Amygdala (tissue), 56 donors: Measurements from ENCODE around the gene LGALS7.
"Not testable (repeated sequence)": the region's sequence is repeated elsewhere in the genome, so short reads cannot be mapped to it uniquely, and the experiment has no call there.

Experiments used
- DNase-seq, 56 donors: peaks; one replicate each; lab custom pipeline; 2025; lab: John Stamatoyannopoulos, UW

LGALS7 gene

DNA sequence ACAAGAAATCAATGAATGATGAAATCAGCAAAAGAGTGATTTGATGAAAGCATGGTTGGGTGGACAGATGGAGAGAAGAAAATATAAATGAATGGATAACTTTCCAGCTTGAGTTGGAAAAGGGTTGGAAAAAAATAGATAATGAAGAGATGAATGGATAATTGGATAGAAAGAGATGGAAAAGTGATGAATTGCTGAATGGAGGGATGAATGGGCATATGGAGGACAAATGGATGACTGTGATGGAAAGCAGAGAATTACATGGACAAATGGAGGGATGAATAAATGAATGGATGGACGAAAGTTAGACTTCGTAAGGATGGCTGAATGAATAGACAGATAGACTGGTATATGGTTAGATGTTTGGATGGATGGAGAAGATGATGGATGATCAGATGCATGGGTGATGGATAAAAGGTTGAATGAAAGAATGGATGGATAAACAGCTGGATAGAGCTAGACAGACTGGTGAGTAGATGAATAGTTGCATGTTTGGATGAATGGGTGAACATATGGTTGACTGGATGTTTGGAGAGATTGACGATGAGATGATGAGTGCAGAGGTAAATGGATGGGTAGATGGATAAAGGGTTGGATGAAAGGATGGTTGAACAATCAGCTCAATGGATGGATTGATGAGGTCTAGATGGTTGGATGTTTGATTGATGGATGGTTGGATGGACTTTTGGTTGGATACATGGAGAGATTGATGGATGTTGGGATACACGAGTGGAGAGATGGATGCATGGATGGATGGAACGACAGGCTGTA is 27.4 kb upstream of the LGALS7 start:
- DNase-seq: no peak

DNA sequence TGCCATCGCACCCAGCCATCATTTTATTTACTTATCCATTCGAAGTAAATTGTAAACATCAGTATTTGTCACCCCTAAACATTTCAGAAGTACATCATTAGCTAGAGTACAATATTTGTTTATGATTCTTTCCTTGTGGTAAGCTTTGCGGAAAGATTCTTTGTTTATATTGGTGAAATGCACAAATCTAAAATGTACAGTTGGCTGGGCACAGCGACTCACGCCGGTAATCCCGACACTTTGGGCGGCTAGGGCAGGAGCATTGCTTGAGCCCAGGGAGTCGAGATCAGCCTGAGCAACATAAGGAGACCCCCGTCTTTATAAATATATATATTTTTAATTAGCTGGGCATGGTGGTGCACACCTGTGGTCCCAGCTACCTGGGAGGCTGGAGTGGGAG is 25.8 kb upstream of the LGALS7 start:
- DNase-seq: no peak

DNA sequence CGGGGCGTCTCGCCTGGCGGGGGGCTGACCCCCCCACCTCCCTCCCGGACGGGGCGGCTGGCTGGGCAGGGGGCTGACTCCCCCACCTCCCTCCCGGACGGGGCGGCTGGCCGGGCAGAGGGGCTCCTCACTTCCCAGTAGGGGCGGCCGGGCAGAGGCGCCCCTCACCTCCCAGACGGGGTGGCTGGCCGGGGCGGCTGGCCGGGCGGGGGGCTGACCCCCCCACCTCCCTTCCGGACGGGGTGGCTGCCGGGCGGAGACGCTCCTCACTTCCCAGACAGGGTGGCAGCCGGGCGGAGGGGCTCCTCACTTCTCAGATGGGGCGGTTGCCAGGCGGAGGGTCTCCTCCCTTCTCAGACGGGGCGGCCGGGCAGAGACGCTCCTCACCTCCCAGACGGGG is 24.5 kb upstream of the LGALS7 start:
- DNase-seq: not testable (repeated sequence)

DNA sequence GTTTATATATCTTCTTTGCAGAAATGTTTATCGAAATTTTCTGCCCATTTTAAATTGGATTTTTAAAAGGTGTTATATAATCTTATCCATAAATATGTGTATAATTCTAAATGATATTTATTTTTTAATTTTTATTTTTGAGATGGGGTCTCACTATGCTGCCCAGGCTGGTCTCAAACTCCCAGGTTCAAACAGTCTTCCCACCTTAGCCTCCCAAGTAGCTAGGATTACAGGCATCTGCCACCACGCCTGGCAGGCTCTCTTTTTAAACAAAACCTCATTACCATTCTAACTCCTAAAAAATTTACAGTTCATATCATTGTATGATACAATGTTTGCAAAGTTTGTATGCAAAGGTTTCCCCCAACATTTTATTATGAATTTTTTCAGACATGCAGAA is 22.8 kb upstream of the LGALS7 start:
- no peak for DNase-seq

DNA sequence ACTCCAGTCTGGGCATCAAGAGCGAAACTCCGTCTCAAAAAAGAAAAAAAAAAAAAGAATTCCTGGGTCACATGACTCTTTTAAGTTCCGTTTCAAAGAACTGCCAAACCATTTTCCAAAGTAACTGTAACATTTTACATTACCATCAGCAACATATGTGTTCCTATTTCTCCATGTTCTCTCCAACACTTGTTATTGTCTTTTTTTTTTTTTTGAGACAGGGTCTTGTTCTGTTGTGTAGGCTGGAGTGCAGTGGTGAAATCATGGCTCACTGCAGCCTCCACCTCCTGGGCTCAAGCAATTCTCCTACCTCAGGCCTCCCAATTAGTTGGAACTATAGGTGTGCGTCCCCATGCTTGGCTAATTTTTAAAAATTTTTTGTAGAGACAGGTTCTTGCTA is 22.2 kb upstream of the LGALS7 start:
- no peak for DNase-seq

DNA sequence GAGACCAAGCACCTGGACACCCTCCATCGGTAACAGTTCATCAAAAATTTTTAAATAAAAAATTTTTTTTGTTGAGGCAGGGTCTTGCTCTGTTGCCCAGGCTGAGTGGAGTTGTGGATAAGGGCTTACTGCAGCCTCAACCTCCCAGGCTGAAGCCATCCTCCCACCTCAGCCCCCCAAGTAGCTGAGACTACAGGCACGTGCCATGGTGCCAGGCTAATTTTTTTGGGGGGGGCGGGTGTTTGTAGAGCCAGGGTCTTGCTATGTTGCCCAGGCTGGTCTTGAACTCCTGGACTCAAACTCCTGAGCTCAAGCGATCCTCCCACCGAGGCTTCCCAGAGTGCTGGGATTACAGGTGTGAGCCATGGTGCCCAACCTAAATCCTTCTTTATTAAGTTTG is 20.4 kb upstream of the LGALS7 start:
- DNase-seq: no peak

DNA sequence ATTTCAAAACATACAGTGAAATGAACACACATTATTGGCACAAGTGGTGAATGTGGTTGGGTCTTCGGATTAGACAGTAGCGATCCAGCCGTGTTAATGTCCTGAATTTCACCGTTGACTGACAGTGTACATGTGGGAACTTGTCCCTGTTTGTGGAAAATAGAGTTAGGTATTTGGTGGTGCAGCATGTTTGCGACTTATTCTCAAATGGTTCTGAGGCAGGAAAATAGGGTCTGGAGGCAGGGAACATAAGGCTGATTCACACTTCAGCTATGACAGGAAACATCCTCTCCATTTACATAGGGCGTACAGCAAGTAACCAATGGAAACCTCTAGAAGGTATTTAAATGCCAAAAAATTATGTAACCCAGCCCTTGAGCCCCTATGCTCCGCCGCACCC is 19.9 kb upstream of the LGALS7 start:
- DNase-seq: peak in 3 of 56 donors; percentile 3 to 29 (median 23)

DNA sequence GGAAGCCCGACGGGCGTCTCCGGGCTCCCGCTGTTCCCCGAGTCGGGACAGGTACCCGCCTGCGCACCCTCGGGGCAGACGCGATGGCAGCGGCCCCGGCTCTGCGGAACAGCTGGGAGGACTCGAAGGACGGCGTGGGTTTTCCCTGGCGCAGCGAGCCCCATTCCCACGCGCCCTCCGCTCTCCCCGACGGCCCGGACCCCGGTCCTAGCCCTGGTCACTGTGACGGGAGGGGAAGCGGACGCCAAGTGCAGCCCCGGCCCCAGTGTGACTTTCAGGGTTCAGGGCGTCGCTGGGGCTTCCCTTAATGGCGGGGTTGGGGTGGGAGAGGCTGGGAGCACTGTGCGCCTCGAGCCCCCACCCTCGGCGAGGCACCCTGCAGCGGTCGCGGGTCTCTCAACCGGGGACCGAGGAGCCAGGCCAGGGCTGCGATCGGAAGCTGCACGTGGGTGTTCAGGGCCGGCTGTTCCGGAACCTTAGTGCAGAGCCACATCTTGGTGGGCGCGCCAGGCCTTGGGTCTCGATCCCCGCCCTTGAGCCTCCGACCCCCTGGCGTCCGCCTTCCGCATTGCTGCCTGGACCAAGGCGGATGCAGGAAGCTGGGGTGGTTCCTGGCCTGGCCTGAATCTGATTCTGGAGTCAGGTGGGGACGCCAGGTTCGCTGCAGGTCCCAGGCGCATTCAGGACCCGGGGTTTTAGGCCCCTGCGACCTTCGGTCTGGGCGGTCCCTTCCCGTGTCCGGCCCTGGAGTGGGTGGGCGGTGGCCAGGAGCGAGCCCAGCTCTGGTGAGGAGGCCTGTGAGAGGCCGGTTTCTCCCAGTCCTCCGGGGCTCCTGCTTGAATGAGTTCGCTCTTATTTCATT is 19.2 kb upstream of the LGALS7 start:
- peak in 1 of 56 donors; percentile 10 for DNase-seq

DNA sequence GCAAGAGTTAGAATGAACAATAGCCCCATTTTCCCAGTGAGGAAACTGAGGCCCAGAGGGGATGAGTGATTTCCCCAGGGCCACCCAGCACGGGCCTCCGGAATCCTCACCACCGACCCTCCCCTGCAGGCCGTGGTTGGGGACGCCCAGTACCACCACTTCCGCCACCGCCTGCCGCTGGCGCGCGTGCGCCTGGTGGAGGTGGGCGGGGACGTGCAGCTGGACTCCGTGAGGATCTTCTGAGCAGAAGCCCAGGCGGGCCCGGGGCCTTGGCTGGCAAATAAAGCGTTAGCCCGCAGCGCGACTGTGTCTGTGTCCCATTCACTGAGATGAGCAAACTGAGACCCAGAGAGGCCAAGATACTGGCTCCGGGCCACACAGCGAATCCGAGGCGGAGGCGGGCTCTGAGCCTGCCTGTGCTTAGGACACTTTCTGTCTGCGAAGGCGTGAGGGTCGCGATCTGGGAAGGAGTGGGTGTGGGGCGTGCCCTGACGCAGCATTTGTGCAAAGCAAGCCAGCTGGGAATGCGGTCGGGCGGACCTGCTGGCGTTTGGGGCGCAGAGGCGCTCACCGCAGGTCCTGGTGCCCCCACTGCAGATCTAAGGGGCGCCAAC is 18.2 kb upstream of the LGALS7 start:
- not testable (repeated sequence) for DNase-seq

DNA sequence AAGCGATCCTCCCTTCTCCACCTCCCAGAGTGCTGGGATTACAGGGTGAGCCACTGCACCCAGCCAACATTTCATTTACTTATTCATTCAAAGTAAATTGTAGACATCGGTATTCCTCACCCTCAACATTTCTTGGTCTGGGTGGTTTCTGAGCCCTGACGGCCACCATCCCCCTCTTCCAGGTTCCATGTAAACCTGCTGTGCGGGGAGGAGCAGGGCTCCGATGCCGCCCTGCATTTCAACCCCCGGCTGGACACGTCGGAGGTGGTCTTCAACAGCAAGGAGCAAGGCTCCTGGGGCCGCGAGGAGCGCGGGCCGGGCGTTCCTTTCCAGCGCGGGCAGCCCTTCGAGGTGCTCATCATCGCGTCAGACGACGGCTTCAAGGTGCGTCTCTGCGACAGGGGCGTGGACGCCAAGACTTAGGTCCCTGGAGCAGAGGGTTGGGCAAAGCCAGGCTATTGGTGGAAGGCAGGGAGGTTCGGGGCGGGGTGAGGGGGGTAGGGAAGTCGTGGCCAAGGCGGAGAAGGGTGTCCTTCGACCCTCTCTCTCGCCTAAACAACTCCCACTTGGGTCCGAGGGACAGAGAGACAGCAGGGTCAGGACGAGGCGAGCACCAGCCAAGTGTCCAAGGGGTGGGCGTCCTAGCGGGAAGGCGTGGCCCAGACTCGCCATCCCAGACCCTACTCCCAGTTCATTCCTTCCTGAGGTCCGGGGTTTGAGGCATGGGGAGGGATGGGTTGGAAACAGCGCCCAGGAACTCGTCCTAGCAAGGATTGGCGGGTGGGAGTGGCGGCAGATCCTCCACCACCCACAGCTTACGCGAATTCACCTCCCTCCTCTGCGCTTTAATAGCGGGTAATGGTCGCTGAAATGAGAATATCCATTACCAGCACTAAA is 17.4 kb upstream of the LGALS7 start:
- DNase-seq: not testable (repeated sequence)

DNA sequence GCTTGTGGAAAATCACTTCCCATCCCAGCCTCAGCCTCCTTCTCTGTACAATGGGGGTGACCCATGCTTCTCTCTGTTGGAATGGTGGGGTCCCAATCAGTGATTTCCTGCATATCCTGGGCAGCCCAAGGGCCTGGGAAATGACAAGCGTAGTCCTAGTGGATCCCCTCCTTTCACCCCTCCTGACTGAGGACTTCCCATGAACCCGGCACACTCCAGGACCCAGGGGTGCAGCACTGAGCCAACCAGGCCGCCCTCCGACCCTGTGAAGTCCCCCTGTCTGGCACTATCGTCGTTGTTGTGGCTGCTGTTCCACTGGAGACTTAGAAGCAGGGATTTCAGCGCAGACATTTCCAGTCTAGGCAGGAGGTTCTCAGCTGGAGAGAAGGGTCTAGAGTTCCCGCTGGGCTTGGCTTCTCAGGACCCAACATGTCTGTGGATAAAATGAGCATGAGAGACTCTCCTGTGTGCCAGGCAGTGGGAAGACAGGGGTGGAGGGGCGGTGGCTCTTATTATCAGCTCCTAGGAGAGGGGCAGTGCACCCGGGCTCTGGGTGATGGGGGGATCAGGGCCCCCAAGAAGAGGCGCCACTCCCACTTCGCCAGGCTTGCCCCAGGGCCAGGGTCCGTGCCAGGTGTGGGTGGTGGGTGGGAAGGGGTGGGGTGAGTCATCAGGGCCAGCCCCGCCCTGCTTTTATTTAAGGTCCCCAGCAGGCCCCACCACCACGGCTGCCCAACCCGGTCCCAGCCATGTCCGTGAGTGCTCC is 15.3 kb upstream of the LGALS7 start, which contains the start of gene LGALS7B:
Gene LGALS7B, plus strand, starts transcription at position 723 of the 766 bp plus-strand sequence. Its CDS starts 27 bp downstream, at position 750.
- no peak for DNase-seq

DNA sequence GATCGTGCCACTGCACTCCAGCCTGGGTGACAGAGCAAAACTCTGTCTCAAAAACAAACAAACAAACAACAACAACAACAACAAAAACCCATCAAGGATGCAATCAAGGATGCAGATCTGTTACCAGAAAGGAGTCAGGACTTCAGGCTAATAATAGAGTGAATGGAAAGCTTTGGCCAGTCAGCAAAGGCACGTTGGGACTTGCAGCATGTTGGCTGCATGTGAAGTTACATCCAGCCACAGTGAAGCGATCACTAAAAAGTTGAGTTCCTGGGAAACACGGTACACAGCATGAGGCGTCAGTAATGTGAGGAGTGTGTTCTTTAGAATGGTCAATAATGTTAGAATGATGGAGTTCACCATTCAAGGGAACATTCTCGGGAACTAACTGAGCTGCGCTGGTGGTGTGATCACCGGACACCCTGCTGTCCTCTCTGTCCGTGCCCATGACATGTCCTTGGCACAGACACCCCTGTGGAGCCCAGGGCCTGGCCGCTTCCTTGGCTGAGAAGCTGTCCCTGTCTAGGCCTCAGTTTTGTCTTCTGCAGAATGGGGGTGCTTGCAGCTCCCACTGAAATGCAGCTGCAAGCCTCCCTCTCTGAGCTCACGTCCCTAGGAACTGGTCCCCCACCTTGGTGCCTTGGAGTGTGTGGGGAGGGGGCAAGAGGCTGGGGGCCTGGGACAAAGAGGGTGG is 13.4 kb upstream of the LGALS7 start:
- DNase-seq: no peak

DNA sequence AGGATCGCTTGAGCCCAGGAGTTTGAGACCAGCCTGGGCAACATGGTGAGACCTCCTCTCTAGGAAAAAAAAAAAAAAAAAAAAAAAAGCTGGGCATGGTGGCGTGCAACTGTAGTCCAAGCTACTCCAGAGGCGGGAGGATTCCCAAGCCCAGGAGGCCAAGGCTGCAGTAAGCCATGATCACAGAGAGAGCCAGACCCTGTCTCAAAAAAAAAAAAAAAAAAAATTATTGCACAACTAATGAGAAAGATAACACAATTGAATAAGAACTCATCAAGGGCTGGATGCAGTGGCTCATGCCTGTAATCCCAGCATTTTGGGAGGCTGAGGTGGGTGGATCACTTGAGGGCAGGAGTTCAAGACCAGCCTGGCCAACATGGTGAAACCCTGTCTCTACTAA is 12.7 kb upstream of the LGALS7 start:
- not testable (repeated sequence) for DNase-seq

DNA sequence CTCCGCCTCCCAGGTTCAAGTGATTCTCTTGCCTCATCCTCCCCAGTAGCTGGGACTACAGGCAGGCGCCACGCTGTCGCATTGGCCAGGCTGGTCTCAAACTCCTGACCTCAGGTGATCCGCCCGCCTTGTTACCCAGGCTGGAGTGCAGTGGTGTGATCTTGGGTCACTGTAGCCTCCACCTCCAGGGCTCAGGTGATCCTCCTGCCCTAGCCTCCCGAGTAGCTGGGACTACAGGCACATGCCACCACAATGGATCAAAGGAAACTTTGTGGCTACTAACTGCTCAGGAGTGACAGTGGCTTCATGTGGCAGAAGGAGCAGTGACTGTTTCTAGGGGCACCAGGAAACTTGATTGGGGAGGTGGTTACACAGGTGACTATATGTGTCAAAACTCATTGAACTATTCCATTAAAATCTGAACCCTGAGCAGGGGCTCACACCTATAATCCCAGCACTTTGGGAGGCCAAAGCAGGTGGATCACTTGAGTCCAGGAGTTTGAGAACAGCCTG is 11.9 kb upstream of the LGALS7 start:
- DNase-seq: no peak

DNA sequence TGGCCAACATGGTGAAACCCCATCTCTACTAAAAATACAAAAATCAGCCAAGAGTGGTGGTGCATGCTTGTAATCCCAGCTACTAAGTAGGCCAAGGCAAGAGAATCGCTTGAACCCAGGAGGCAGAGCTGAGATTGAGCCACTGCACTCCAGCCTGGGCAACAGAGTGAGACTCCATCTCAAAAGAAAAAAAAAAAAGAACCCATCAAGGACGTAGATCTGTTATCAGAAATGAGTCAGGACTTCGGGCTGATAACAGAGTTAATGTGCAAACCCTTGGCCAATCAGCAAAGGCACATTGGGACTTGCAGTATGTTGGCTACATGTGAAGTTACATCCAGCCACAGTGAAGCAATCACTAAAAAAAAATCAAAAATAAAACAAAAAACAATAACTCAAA is 10.9 kb upstream of the LGALS7 start:
- no peak for DNase-seq

DNA sequence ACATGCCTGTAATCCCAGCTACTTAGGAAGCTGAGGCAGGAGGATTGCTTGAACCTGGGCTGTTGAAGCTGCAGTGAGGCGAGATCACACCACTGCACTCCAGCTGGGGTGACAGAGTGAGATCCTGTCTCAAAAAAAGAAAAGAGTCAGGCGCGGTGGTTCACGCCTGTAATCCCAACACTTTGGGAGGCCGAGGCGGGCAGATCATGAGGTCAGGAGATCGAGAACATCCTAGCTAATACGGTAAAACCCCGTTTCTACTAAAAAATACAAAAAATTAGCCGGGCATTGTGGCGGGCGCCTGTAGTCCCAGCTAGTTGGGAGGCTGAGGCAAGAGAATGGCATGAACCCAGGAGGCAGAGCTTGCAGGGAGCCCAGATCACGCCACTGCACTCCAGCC is 8.9 kb upstream of the LGALS7 start:
- DNase-seq: not testable (repeated sequence)

DNA sequence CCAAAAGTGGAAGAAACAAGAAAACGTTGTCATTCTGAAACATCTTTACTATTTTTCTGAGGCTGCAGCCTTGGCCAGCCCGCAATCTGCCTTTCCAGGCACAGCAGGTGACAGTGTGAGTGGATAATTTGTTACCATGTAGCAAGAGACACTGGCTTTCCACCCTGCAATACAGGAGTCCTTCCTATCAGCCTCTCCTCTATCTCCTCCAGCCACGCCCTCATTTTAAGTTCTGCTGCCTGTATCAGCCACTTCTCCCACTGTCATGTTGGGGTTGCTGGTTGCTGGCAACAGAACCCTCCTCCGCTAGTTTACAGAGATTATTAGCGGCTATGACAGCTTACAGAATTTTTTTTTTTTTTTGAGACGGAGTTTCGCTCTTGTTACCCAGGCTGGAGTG is 7.7 kb upstream of the LGALS7 start:
- no peak for DNase-seq

DNA sequence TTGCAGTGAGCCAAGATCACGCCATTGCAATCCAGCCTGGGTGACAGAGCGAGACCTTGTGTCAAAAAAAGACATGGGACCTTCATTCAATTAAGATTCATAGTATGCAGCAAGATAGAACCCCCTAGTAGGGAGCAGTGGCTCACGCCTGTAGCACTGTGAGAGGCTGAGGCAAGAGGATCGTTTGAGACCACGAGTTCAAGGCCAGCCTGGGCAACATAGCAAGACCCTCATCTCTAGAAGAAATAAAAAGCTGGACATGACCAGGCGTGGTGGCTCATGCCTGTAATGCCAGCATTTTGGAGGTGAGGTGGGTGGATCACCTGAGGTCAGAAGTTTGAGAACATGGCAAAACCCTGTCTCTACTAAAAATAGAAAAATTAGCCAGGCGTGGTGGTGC is 7.1 kb upstream of the LGALS7 start:
- DNase-seq: no peak

DNA sequence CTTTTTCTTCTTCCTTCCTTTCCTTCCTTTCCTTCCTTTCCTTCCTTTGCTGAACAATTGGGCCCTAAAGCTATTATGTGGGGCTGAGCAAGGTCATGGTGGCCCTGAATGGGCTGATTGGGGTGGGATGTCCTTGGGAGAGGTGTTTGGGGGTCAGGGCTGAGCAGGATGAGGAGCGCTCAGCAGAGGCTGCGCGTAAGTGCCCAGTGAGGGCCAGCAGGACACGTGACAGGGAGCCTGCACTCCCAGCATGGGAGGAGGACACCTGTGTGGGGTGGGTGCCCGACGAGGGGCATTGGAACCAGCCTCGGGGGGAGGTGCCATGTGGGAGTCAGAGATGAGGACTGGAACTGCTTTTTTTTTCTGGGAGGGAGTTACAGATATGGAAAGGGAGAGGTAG is 5.4 kb upstream of the LGALS7 start:
- DNase-seq: no peak
